Neural cell (in vitro differentiated cells): ENCODE results near the gene RAB28.

Experiments used
- CTCF ChIP-seq: fragments of 450-650 bp; IDR thresholded peaks from 2 replicates; pipeline ENCODE4 v1.5.1; 2014; ENCODE audit warnings: antibody characterized with exemption, mild to moderate bottlenecking, moderate library complexity; ENCODE audit not compliant: poor library complexity, severe bottlenecking
- EP300 ChIP-seq: fragments of 450-650 bp; conservative IDR thresholded peaks from 2 replicates; pipeline ENCODE4 v1.6.1; 2014; ENCODE audit warnings: antibody characterized with exemption, mild to moderate bottlenecking, moderate library complexity; ENCODE audit not compliant: poor library complexity, severe bottlenecking
- EZH2 ChIP-seq: fragments of 200-600, 300-800 bp; shearing (Covaris generic), sonication (generic); IDR thresholded peaks from 2 replicates; pipeline ENCODE4 v1.6.1; 2014; ENCODE audit warnings: antibody characterized with exemption, low read length, borderline replicate concordance, mild to moderate bottlenecking; ENCODE audit not compliant: insufficient read depth, poor library complexity, severe bottlenecking
- MXI1 ChIP-seq: fragments of 450-650 bp; conservative IDR thresholded peaks from 2 replicates; pipeline ENCODE4 v1.6.1; 2014; ENCODE audit warnings: antibody characterized with exemption, mild to moderate bottlenecking; ENCODE audit not compliant: poor library complexity, severe bottlenecking
- POLR2AphosphoS5 ChIP-seq: IDR thresholded peaks from 2 replicates; pipeline ENCODE4 v1.6.1; 2012

- TF ChIP-seq EP300 (no peak), POLR2AphosphoS5 (no peak), CTCF (no peak), MXI1 (no peak), EZH2 (no peak)
These were observed 56.4 kb downstream of the RAB28 start for GRCh38 chr4:13427599-13428325.
